Lower leg skin (tissue), 4 donors: Measurements from ENCODE around the gene ATP2B2. TPM values are rescaled to one million over a fixed set of nuclear protein-coding genes. Genes with fewer than 3 reads are reported as not detected.

ENCODE experiments used
- DNase-seq, 2 donors: peaks; one replicate each; pipeline ENCODE4 v3.0.0-alpha.2; 2019; ENCODE audit warnings: low spot score in 2 of 2
- H3K4me3 ChIP-seq: fragments of 200-600 bp; sonication (generic); 2 replicates; pipeline ENCODE4 v1.5.1; 2017; ENCODE audit warnings: mild to moderate bottlenecking, low read depth; ENCODE audit not compliant: poor library complexity, severe bottlenecking
- CTCF ChIP-seq, 3 donors: fragments of 450-650 bp; IDR thresholded peaks; one replicate each; pipeline ENCODE4 v1.5.1; 2016; ENCODE audit warnings: antibody characterized with exemption in 3 of 3, mild to moderate bottlenecking in 3 of 3, moderate library complexity in 2 of 3
- POLR2A ChIP-seq, 2 donors: fragments of 450-650 bp; IDR thresholded peaks; one replicate each; pipeline ENCODE4 v1.6.1; 2016 to 2017; ENCODE audit warnings: antibody characterized with exemption in 2 of 2, mild to moderate bottlenecking in 1 of 2, moderate library complexity in 1 of 2
- WGBS, 2 donors: methylation state at CpG; one replicate each; pipeline ENCODE4 v1.1.5; 2018; 5-methylcytosine and 5-hydroxymethylcytosine counted together
- intact Hi-C: fragments of 100-400 bp; cut with DNase I; formaldehyde crosslinking; loops from one replicate; pipeline ENCODE4 v1.15.0; 2023; ENCODE audit warnings: low total_unique reads
- total RNA-seq, 4 donors: library from RNA; depleted of rRNA; stranded (reverse); fragments of >200 nt; gene quantifications; one replicate each; pipeline ENCODE4 v1.1.0, GENCODE V29; 2016

ATP2B2 gene
- total RNA-seq, 4 donors from 2014 or later: 0.12 to 0.45 (median 0.19) TPM; not detected in 1

- DNase-seq: no peak
- TF ChIP-seq CTCF (IDR thresholded peaks at IDR 0.05) (no peak), POLR2A (IDR thresholded peaks at IDR 0.05) (no peak)
- intact Hi-C loops: no loop called here
- no peak overlapping the region for H3K4me3 ChIP-seq
- 0 to 48% methylated on average over 1 of the region's 1 CpG for WGBS, 2 donors
These were observed 50.4 kb downstream of the ATP2B2 start for GRCh38 chr3:10454907-10455544.

- 63 to 66% methylated on average over 7 of the region's 7 CpGs for WGBS, 2 donors
- intact Hi-C loops: no loop called here
- no peak overlapping the region for H3K4me3 ChIP-seq
- no peak for DNase-seq
- TF ChIP-seq POLR2A (IDR thresholded peaks at IDR 0.05) (no peak), CTCF (IDR thresholded peaks at IDR 0.05) (no peak)
These were observed 51.8 kb downstream of the ATP2B2 start for GRCh38 chr3:10453431-10454163.

- DNase-seq: no peak
- no peak overlapping the region for H3K4me3 ChIP-seq
- intact Hi-C loops: no loop called here
- no peak for TF ChIP-seq CTCF (IDR thresholded peaks at IDR 0.05)
- no peak for TF ChIP-seq POLR2A (IDR thresholded peaks at IDR 0.05)
- WGBS, 2 donors: 58 to 61% methylated on average over 13 to 20 of the region's 22 CpGs
These were observed 54.6 kb downstream of the ATP2B2 start for GRCh38 chr3:10450494-10451440.

- intact Hi-C loops: no loop called here
- H3K4me3 ChIP-seq: no peak overlapping the region
- DNase-seq: no peak
- 91 to 93% methylated on average over 18 of the region's 18 CpGs for WGBS, 2 donors
- no peak for TF ChIP-seq CTCF (IDR thresholded peaks at IDR 0.05)
- TF ChIP-seq POLR2A (IDR thresholded peaks at IDR 0.05): no peak
These were observed 56.0 kb downstream of the ATP2B2 start for GRCh38 chr3:10449436-10449835.

GRCh38 chr3:10448544-10448943 is 56.8 kb downstream of the ATP2B2 start:
- intact Hi-C loops: no loop called here
- DNase-seq: no peak
- H3K4me3 ChIP-seq: no peak overlapping the region
- WGBS, 2 donors: 85 to 91% methylated on average over 3 of the region's 3 CpGs
- TF ChIP-seq CTCF (IDR thresholded peaks at IDR 0.05) (no peak), POLR2A (IDR thresholded peaks at IDR 0.05) (no peak)
